OCI-M1 (cell line): Measurements from ENCODE around the gene DUSP16.

Source experiments
- DNase-seq: peaks from one replicate; lab custom pipeline; 2025; lab: John Stamatoyannopoulos, UW

The DUSP16 gene

DNA sequence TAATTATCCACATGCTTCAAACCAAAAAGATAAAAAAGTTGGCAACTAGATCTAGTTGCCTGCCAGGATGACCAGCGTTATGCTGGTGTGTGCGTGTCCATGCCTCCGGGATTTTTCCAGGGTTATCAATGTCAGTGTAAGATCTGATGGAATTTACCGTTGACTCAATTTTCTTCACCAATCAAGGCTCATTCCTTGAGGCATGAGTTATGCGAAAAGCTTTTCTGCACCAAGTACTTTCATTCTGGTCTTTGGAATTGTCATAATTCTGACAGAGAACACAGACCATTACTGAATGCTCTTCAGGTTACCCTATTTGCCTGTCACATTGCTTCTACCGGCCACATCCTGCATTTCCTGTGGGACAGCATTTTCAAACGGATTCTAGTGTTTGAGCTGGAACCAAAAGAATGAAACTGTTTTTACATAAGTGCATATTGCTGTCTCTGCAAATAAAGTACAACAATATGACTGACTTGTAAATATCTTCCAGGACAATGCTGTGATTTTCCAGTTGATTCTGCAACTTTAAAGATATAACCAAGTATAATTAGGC lies 91.8 kb downstream of the DUSP16 start:
- no peak for DNase-seq

DNA sequence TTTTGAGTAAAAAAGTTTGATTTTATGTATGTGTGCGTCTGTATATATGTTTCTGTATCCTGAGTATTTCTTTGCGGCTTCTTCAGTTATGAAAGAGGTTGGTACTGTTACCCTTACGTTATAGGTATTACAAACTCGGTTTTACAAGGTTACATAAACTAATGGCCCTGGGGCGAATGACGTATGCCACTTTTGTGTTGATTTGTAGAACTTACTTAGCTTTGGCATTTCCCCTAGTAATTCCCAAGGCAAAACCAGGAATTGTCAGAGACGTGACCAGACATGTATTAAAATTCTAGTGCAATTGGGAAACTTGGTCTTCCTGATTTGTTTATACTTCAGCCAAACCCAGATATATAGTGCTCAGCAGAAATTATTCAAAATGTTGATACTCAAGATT lies 93.3 kb downstream of the DUSP16 start:
- DNase-seq = no peak

DNA sequence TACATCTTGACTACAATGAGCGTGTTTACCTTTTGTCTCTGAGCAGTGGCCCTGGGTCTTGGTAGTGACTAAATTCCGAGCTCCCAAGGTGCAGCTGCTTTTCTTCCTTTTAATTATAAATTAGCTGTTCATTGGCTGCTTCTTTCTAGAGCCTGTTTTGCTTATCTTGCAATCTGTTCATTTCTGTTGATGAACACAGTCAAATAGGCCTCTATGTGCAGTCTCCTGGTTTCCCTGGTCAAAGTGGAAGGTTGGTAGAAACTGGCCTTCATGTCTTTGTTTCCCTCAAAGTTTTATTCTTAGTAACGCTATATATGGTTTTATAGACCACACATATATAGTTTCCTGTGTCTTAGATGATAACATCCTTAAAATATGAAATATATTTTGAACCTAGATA lies 94.1 kb downstream of the DUSP16 start:
- no peak for DNase-seq

DNA sequence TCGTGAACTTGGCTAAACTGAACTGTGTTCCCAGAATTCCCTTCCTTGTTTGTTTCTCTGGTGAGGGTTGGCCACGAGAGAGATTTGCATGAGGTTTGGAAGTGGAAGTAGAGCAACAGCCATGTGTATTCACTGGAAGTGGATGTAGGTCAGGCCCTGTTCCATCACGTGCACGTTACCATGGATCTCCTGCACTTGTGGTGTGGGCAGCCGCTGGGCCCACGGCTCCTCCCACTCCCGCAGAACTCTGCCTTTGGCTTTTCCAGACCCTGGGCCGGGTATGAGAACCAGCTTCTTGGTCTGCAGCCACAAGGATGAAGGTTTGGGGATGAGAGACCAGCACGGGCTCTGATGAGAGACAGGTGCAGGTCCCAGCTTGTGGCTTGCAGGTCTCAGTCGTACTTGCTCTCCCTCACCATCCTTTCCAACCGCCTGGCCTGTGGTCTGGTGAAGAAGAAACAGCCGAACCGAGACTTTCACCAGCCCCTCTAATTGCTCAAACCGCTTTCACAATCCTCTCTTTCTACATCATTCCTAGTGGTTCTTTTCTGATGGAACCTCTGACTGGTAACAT lies 94.9 kb downstream of the DUSP16 start:
- DNase-seq = no peak

DNA sequence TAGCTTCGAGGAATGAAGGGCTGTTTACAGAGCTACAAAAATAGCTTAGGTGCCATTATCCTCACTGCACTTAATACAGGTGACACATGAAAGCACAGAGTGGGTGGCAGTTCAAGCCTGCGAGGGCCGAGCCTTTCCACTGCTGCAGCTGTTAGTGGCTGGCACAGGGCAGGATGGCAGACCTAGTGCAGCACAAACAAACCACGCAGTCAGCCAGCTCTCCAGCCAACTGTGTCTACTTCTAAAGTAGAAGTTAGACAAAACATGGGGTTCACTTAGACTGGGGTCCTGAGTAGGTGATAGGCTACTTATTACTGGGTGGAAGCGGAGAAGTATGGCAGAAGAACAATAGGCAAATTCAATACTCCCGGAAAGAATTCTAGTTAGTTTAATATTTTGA lies 95.4 kb downstream of the DUSP16 start:
- no peak for DNase-seq

DNA sequence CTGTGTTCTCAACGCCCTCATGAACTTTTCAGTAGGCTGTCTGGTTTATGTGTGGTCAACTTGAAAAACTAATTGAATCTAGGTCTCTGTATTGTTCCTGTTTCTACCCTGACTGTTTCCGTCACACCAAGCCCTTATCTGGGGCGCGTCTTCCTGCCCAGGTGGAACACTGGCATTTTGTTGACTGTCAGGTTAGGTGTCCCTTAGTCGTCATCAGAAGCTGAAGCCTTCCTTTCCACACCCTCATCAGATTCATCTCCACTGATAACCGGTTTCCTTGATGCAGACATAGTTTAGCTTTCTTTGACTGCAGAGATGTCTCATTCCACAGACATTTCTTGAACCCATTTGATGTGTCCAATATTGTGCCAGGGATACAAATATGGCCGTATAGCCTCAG lies 96.5 kb downstream of the DUSP16 start:
- DNase-seq = no peak

DNA sequence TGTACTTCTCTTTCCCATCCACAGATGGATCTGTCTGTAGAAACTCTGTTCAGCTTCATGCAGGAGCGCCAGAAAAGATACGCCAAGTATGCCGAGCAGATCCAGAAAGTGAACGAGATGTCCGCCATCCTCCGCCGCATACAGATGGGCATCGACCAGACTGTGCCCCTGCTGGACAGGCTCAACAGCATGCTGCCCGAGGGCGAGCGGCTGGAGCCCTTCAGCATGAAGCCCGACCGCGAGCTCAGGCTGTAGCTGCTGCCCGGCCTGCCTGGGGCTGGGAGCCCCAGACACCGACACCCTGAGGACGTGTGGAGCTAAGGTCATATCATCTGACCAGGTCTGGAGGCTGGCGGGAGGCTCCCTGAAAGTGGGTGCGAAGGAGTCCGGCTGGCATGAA lies 97.1 kb downstream of the DUSP16 start:
- DNase-seq = no peak

DNA sequence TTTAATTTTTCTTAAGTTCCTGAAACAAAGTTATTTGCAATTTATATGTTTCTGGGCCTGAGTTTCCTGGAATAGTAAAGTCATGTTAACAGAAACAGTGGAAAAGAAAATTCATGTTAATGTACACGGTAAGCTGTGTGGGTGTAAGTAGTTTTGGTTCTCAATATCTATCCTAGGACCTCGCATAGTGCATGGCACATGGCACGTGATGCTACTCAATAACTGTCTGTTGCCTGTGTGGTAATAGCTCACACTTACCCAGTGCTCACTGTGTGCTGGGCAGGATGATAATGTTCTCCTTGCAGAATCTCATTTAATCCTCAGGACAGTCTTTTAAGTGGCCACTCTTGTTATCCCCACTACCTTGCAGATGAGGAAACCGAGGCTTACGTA lies 100.7 kb downstream of the DUSP16 start:
- DNase-seq = no peak

DNA sequence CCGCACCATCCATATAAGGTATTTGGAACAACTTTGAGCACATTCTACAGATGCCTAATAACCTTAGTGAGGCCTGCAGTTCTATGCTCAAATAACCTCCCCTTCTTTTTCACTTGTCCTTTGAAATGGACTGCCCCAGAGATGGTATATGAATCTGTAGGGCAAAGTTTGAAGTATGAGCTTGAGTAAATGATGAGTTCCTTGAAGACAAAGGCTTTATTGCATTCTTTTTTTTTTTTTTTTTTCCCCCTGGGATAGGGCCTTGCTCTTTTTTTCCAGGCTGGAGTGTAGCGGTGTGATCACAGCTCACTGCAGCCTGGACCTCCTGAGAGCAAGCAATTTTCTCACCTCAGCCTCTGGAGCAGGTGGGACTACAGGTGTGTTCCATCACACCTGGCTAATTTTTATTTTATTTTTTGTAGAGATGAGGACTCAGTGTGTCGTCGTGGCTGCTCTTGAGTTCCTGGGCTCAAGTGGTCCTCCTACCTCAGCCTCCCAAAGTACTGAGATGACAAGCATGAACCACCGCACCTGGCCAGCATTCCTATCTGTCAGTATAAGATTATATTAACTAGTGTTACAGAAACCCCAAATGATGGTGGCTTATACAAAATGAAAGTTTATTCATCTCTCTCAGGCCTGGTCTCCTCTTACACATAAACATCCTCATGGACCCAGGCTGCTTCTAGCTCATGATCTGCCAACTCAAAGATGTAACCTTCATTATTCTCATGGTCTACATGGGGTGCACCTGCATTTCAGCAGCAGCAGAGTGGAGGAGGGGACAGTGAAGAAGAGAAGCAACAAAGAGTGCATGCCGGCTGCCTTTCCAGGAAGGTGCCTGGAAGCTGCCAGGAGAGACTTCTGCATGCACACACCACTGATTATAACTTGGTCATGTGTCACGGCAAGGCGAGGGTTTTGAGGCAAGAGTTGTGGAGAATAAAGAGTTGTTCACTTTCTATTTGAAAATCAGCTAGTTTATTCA lies 101.4 kb downstream of the DUSP16 start:
- no peak for DNase-seq

DNA sequence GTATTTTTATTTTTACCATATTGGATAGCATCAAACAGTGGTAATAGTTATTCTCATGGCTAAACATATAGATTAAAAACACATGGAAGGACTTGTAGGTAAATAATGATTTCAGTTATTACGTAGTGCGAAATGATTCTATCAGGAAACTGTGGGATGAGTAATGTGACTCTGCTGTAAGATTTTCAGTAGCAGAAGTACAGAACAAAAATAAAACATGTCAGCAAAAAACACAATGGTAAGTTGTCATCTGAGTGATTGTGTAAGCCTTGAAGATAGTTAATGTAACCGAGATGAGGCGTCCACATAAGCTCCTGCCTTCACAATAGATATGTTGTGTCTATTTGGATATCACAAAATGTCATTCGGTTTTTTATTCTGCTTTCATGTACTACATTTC lies 106.0 kb downstream of the DUSP16 start:
- peak; percentile 65 for DNase-seq

DNA sequence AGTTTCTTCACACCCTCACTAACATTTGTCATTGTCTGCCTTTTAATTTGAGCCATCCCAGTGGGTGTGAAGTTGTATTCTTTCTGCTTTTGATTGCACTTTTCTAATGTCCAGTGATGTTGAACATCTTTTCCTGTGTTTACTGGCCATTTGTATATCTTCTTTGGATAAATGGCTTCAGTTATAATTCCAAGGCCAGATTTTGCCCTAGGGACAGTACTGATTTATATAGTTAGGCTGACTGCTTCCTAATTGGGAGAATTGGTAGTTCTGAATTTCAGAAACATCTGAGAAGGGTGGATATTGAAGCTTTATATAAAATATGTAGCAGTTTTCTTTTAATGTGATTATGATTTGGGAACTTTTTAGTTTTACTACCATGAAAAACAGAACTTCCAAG lies 108.3 kb downstream of the DUSP16 start:
- no peak for DNase-seq

DNA sequence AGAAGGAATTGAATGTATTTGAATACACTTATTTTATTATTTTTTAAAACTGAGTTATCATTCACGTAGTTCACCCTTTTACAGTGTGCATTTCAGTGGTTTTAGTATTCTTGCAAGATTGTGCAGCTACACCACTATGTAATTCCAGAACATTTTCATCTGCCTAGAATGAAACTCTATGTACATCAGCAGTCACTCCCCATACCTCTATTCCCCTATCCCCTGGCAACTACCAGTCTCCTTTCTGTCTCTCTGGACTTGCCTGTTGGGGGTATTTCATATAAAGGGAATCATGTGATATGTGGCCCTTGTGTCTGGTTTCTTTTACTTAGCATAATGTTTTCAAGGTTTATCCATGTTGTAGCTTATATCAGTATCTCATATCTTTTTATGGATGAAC lies 109.0 kb downstream of the DUSP16 start:
- DNase-seq = no peak

DNA sequence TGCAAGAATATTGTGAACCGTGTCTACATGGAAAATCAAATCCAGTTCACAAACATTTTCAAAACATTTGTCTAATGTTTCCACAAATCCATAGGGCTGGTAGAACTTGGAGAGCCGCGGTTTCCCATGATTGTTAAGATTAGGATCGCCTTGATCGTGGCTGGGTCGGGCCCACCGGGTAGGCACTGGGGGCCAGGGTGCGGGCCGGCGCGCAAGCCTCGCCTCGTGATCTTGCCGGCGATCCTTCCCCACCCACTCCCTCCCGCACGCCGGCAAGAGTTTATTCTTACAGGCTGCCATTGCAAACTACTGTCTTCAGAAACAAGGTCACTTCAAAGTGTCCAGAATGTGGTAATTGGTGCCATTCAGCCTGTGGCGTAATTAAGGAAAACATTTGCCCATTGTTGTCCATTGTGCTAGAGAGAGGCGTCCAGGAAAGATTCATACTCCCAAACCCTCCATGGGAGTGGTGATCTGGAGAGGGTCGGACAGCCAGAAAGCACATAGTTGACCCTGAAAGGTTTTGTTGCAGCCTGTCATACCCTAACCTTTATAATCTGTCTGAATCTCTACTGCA lies 110.2 kb downstream of the DUSP16 start:
- DNase-seq = no peak

DNA sequence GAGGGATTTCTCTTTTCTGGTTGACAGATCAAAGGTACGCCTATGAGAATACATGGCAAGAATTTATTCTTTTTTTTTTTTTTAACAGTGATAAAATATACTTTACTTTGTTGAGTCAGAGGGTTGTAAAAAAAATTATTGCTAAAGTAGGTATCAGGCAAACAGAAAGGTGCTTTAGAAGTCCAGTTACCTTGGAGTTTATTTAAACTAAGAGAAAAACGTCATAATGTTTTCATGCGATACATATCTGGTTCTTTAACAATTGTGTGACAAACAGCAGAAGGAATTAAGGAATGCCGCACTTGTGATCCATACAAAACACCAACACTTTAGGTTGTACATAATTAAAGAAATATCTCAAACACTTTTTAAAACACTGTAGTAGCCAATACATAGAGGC lies 111.6 kb downstream of the DUSP16 start:
- DNase-seq = no peak

DNA sequence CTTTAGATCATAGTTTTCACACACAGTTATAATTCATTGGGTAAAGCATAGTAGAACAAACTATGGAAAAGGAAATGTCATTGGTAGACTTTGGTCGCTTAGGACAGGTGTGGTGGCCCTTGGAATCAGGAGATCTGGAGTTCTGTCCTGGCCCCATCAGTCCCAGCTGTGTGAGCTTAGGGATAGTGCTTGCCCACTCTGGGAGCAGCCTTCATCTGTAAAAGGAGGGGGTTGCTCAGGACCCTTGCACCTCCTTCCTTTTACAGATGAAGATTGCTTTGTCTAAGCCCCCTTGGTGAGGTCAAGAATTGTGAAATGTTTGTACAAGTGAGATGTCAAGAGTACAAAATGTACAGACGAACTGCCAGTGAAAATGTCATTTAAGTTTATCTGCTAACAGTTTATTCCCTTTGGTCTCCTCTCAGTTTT lies 112.6 kb downstream of the DUSP16 start:
- DNase-seq = no peak

DNA sequence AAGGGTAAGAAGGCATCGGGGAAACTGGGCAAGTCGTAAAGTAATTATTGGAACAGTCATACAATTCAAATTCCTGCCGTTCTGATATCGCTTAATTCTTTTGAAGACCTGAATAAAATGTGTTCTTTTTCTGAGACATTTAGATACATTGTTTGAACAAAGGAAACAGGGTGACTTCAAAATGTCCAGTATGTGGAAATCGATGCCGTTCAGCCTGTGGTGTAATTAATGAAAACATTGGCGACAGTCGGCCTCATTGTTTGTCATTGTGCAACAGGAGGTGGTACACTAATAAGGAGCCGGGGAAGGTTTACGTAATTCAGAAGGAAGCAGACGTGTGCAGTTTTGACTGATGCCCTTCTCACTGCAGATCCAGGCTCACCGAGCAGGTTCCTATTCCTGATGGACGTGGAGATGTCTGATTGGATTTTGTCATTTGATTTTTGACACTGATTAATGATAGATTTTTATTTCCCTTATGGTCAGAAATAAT lies 113.1 kb downstream of the DUSP16 start:
- DNase-seq = no peak

DNA sequence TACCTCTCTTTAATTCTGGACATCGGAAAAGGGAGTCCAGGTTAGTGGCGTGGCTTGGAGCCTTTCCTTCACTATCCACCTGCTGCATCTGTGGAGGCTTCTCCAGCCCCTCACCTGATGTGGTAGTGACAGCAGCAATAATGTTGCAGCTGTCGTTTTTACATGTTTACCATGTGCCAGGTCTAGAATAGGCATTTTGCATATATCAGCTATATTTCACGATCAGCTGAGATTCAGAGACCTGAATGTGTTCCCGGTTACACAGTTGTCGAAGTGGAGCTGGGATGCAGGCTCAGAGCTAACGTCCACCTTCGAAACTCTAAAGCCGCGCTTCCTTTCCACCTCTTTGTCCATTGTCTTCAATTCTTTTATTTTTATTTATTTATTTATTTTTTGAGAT lies 114.8 kb downstream of the DUSP16 start:
- no peak for DNase-seq

DNA sequence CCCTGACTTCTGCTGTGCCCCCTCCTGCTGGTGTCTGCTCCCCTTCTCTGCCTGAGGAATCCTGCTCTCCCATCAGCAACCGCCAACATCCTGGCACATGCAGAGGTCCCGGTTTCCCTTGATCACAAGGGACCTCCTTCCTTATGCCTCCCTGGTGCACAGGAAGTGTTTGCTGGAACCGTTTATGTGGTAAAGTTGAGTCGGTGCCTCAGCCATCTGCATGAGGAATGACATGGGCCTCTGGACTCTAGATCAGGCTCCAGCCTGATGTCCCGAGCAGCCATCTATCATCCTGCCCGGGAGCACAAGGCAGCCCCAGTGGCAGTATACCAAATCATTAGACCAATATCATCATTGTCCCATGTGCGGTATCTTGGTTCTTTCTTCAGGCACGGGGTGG lies 115.4 kb downstream of the DUSP16 start:
- DNase-seq = no peak

DNA sequence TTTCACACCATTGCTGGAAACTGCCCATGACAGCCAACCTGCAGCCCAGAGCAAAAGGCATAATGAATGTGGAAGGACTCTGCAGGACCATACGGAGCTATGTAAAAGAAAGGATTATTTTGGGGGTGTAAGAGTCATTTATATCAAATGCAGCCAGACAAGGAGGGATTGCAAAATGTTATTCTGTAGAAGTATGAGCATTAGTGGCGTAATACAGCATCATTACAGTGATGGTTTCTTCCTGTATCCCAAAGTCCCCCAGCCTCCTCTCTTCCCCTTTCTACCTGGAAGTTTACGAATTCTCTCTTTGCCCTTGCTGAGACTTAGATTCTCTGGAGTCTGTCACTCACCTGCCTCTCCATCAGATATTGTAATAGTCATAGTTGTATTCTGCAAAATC lies 115.9 kb downstream of the DUSP16 start:
- no peak for DNase-seq

DNA sequence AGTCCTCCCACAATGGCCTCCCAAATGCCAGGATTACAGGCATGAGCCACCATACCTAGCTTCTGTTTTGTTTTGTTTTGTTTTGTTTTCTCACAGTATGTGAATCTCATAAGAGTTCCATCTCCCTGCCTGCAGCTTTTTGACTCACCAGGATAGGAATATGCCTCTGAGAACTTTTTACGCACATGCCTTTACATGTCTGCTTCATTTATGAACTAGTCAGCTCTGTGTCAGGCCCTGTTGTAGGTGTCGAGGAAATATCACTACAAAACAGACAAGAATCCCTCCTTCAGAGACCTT lies 116.8 kb downstream of the DUSP16 start:
- DNase-seq = no peak

DNA sequence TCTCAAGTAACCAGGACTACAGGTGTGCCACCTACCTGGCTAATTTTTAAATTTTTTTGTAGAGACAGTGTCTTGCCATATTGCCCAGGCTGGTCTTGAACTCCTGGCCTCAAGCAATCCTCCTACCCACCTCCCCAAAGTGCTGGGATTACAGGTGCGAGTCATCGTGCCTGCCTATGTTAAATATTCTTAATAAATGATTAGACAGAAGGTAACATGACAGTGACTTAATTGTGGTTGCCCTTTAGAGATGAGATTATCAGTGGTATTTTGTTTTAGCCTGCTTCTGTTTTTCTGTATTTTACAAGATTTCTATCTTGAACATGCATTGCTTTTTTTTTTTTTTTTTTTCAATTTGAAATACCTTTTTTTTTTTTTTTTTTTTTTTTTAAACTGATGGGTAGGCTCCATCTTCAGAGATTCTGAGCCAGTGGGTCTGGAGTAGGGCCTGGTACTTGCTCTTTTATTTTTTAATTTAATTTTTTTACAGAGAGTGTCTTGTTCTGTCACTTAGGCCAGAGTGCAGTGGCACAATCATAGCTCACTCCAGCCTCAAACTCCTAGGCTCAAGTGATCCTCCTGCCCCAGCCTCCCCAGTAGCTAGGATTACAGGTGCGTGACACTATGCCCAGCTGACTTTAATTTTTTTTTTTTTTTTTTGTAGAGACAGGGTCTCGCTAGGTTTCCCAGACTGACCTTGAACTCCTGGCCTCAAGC lies 117.3 kb downstream of the DUSP16 start:
- DNase-seq = no peak

DNA sequence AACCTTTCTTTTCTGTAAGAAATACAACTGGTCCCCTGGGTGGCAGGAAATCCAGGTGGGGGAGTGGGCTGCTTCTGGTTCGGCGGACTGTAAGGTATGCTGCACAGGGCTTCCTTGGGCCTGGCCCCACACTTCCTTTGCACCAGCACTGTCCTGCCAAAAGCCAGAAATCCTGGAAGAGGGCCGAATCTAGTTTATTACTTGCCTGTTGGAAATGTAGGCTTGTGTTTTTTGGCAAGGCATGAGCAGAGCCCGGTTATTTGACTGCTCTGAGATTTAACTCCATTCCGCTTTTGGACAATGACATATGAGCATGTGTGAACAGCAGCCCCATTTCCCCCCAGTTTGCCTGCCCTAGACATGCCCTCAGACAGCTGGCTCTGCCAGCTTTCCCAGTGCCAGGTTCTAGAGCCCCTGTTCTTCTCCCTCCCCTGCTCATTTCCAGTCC lies 119.2 kb downstream of the DUSP16 start:
- DNase-seq = no peak
